ENCODE data around the gene SLC26A2.

SLC26A2 gene

GRCh38 chr5:149960272-149961185 is at the start of gene SLC26A2:
Gene SLC26A2, plus strand, starts transcription at chr5:149960758. Its CDS starts 16,895 bp downstream, at chr5:149977653.
- DNase-seq (ENCODE audit: low read depth, low spot score) = peak; percentile 99

DNA sequence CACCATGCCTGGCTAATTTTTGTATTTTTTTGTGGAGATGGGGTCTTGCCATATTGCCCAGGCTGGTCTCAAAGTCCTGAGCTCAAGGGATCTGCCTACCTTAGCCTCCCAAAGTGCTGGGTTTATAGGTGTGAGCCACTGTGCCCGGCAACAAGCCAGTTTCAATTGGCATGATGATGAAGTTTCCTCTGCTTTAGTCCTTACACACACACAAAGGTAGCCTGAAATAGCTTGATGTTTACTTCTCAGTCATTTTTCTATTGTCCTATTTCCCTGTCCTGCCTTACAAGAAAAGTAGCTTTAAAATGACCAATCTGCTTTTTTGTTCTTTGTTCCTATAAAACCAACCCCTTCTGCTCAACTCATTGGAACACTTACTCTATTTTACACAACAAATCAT is 49.5 kb upstream of the SLC26A2 start:
- DNase-seq (ENCODE audit: low read depth, low spot score) = no peak

GRCh38 chr5:149912226-149912871 is 48.2 kb upstream of the SLC26A2 start:
- DNase-seq (ENCODE audit: low read depth, low spot score) = no peak

DNA sequence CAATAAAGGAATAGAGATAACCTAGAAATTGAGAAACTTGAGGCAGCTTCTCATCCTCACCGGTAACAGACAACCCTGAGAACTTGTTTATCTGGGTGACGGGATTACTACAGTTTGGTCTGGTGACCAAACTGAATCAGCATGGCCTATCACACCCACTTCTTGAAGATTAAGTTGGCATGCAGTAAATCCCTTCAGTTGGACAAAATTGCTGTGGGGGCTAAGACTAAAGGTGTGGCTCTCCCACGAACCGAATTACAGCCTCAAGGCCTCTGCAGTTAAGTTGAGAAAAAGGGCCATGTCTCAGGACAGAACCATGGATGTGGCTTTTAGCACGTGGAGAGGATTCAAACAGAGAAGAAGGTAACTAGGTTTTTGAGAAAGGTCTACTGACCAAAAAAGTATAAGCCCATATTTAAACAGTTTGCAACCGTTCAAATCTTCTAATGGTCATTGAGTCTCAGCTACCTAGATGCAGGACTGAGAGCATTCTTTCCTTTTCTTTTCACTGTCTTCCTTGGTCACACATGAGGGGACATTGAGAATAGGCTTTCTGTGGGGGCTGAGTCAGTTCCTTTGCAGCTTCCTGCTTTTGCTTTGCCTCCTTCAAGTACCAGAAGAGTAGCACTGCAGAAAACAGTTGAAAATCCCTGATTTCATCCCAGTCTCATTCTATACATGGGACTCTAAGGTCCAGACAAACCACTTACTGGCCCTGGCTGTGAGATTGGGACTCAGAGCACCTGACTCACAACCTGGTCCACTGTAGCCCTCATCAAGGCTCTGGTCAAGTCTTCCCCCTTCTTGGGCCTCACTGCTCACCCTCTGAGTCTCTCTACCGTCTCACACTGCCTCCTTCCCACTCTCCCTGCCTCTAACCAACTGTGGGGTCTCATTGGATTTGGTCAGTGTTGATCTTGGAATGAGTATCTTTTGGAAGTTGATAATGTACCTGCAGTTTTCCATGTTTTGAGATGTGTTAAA is 46.8 kb upstream of the SLC26A2 start:
- DNase-seq (ENCODE audit: low read depth, low spot score) = no peak

GRCh38 chr5:149915392-149916260 is 44.9 kb upstream of the SLC26A2 start:
- DNase-seq (ENCODE audit: low read depth, low spot score) = peak; percentile 62

DNA sequence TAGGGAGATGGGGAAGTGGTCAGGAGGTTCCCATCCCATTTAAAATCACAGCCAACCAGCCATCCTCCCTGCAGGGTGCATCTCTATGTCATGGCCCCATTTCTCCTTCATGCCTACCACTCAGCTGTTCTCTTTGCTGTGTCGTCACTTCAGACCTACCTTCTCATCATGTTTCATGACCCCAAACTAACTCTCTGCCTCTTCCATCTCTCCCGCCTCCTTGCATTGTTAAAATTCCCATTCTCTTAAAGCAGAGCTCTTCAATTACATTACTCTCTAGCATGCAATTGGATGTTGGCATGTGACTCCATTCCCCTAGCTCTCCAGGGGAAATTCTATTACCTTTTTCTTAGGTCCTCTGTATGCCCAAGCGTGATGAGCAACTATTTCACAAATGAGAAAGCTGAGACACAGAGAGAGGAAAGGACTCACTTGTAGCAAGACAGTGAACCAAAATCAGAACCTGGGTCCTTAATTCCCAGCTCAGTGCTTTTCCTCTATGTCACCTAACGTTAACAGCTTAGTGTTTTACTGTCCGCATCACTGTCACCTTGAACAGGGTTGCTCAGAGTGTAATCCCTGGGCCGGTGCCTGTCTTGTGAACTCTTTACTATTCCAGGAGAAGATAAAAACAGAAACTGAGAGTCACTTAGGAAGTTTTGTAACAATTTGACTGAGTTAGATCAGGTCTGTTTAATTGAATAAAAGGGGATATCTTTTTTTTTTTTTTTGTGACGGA is 44.1 kb upstream of the SLC26A2 start:
- DNase-seq (ENCODE audit: low read depth, low spot score) = no peak

DNA sequence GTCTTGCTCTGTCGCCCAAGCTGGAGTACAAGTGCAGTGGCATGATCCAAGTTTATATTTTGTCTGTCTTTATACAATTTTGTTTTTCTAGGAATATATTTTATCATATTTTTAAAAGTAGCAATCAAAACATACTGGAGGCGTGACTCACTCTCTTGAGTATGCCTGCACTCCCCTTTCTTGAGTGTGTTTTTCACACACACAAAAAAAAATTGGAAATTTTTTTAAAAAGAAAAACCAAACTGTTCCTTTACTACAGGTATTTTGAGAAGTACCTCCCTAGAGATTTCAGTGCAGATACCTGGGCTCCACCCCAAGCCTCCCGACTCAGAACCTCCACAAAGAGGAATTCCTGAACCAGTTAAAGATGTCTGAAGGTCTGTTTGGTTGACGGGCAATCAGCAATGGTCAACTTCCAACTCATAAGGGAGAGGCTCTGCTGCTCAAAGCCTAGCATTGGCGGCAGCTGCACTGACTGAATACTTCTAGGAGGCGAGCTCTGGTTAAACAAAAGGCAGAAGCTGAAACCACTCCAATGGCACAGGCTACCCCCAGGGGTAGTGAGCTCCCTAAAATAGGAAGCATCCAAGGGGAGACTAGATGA is 43.4 kb upstream of the SLC26A2 start:
- no peak for DNase-seq (ENCODE audit: low read depth, low spot score)

DNA sequence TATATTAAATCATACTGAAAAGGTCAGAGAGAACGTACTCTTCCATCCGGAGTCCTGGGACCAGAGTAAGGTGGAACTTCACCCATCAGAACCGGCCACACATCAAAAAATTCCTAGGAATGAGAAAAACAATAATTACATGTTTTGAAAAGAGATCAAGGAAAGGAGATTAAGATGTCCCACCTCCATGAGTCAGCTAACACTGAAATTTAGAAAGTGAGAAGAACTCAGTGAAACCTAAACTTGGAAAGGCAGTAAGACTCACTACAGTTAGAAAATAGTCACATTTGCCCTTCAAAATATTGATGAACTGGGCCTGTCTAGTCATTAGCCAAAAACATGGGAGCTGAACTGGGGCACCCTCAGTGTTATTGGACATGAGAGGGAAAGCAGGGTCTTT is 39.0 kb upstream of the SLC26A2 start:
- no peak for DNase-seq (ENCODE audit: low read depth, low spot score)

DNA sequence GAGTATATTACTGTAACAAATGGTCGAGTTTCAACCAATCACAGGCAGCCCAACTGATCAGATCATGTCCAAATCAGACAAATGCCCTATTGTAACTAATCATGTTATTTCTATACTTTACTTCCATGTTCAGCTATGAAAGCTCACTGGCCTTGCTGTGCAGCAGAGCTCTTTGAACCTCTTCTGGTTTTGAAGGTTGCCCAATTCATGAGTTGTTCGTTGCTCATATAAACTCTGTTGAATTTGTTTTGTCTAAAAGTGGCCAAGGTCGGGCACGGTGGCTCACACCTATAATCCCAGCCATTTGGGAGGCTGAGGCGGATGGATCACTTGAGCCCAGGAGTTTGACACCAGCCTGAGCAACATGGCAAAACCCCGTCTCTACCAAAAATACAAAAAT is 37.6 kb upstream of the SLC26A2 start:
- no peak for DNase-seq (ENCODE audit: low read depth, low spot score)

GRCh38 chr5:149924486-149924885 is 36.1 kb upstream of the SLC26A2 start:
- DNase-seq (ENCODE audit: low read depth, low spot score) = no peak

DNA sequence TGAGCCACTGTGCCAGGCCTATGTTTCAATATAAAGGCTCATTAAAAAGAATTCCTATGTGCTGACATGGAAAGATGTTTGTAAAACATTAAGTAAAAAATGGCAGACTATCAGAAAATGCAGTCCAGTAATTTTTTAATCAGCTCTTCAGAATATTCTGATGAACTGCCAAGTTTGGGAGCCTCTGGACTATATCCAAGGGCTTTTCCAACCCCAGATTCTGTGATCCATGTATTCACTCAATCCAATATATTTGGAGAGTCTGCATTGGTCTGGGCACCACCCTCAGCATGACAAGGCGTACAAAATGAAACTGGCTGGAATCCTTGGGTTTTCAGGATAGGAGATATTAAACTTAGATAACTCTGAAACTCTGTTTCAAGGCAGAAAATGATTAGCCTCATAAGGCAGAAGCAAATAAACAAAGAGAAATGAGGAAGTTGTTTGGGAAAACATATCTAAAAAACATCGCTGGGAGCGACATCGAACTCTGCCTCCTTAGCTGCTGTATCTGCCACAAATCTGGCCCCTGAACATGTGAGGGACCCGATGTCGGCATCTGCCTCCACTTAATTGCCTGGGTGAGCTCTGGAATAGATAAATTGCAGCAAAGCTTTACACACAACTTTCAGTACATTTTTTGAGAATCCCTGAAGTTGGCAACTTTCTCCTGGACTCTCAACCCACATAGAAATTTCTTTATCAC is 30.4 kb upstream of the SLC26A2 start:
- no peak for DNase-seq (ENCODE audit: low read depth, low spot score)

GRCh38 chr5:149930749-149931574 is 29.6 kb upstream of the SLC26A2 start:
- no peak for DNase-seq (ENCODE audit: low read depth, low spot score)

DNA sequence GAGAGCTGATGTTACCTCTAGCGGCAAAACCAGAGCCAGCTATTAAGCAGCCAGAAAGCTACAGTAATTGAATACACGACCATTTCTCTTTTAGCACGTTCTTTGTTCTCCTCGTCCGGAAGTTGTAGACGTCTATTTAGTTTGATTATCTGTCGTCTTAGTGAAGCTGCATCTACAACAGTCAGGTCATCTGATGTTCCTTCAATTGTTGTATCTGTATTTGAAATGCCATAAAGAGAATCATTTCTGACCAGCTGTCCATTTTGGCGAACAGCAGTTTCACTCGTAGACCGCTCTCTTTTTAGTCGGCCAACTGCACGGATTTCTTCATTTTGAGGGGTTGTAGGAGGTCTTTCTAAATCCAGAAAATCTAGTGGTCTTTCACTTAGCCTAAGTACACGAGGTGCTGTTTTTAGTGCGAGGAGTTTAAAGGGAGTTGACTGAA is 28.5 kb upstream of the SLC26A2 start:
- DNase-seq (ENCODE audit: low read depth, low spot score) = no peak

DNA sequence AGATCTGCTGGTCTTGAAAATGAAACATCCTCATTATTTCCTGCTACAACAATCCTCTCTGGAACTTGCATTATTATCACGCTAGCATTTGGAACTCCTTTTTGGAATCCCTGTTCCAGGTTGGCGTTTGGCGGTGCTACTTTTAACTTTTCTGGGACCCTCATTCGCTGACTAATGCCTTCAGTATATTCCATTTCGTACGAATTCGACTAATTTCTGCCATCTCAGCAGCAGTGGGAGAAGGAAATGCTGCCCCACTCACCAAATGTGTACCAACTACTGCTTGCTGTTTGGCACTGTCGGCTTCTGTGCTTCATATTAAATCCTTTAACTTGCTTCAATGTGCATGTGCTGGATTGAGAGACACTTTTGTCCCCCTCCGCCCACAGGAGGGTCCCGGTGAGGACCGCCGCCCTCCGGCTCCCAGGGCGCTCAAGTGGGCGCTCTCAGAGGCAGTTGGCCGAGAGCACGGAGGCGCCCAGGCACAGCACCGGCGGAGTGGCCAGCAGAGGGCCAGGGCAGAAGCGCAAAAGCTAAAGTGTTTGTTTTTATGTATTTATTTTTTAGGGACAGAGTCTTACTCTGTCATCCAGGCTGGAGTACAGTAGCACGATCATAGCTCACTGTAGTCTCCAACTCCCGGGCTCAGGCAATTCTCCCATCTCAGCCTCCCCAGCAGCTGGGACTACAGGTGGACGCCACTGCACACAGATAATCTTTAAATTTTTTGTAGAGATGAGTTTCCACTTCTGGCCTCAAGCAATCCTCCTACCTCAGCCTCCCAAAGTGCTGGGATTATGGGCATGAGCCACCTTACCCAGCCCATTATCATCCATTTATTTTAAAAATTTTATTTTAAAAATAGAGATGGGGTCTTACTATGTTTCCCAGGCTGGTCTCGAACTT is 27.9 kb upstream of the SLC26A2 start:
- DNase-seq (ENCODE audit: low read depth, low spot score) = no peak

GRCh38 chr5:149935431-149935901 is 25.1 kb upstream of the SLC26A2 start:
- DNase-seq (ENCODE audit: low read depth, low spot score) = no peak

DNA sequence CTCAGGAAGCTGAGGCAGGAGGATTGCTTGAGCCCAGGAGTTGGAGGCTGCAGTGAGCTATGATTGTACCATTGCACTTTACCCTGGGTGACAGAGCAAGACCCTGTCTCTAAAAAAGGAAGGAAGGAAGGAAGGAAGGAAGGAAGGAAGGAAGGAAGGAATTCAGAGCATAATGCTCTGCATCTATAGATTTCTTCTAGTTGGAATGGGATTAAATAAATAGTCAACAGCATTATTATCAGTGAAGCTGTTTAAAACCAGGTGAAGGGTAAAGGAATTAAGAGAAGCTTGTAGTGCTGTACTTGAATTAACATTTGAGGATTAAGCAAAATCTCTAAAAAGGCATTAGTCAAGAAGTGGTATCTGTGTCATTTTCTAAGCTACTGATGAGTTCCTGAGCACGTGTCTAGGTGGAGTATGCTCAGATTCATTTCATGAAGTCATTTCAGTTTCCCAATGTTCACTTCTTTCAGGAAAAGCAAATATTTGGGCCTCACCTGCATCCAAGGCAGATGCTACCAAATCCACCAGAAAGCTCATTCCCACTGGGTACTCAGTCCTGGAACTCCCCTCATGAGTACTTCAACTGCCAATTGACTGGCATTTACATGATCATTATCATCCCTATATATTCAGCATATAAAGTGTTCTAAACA is 24.4 kb upstream of the SLC26A2 start:
- DNase-seq (ENCODE audit: low read depth, low spot score) = no peak
